GM20000 (cell line): ENCODE results near the gene GASK1A.

ENCODE experiments used
- DNase-seq: peaks from one replicate; pipeline ENCODE4 v3.0.0; 2012; ENCODE audit warnings: low spot score
- CTCF ChIP-seq: IDR thresholded peaks from 2 replicates; pipeline ENCODE4 v1.5.1; 2012; ENCODE audit warnings: mild to moderate bottlenecking, control low read depth; ENCODE audit errors: extremely low read depth, missing control alignments

The GASK1A gene

GRCh38 chr3:43018246-43018645 lies 39.1 kb downstream of the GASK1A start:
- no peak for DNase-seq
- no peak for TF ChIP-seq CTCF

GRCh38 chr3:43019006-43019809 lies 40.1 kb downstream of the GASK1A start:
- DNase-seq: no peak
- TF ChIP-seq CTCF: no peak

GRCh38 chr3:43019826-43020225 lies 40.7 kb downstream of the GASK1A start:
- DNase-seq: no peak
- no peak for TF ChIP-seq CTCF

GRCh38 chr3:43021186-43021585 lies 42.1 kb downstream of the GASK1A start:
- no peak for DNase-seq
- TF ChIP-seq CTCF: no peak

GRCh38 chr3:43022121-43022520 lies 43.0 kb downstream of the GASK1A start:
- TF ChIP-seq CTCF: no peak
- DNase-seq: no peak

- TF ChIP-seq CTCF: no peak
- no peak for DNase-seq
Measured at GRCh38 chr3:43023066-43023465, 44.0 kb downstream of the GASK1A start.

- no peak for TF ChIP-seq CTCF
- DNase-seq: no peak
Measured at GRCh38 chr3:43023746-43024145, 44.6 kb downstream of the GASK1A start.
